GM10248 (cell line): Measurements from ENCODE around the gene PHACTR1.

ENCODE experiments used
- CTCF ChIA-PET: fragments of 300-600 bp; sonication (Branson Sonifier 250); formaldehyde crosslinking; extraction: SDS; loops from one replicate; lab custom pipeline; 2021; ENCODE audit warnings: antibody characterized with exemption; lab: Yijun Ruan, JAX
- POLR2A ChIA-PET: fragments of 350-650 bp; sonication (Branson Sonifier 250); formaldehyde crosslinking; extraction: SDS; loops from one replicate; lab custom pipeline; 2020; ENCODE audit warnings: antibody characterized with exemption; lab: Yijun Ruan, JAX
- DNase-seq: peaks from one replicate; pipeline ENCODE4 v3.0.0; 2012; ENCODE audit errors: extremely low spot score
- CTCF ChIP-seq: IDR thresholded peaks from 2 replicates; pipeline ENCODE4 v1.5.1; 2012; ENCODE audit warnings: mild to moderate bottlenecking, low read depth; ENCODE audit errors: extremely low read depth, missing control alignments, control extremely low read depth

The PHACTR1 gene

GRCh38 chr6:13009461-13009860, 292.9 kb downstream of the PHACTR1 start:
- CTCF ChIA-PET = interaction anchor here (1.0 kb wide), 1 partner anchor 24 kb away, joined by 3 read pairs; no protein-coding TSS in a partner anchor
- POLR2A ChIA-PET = no interaction called here
- no peak for TF ChIP-seq CTCF

GRCh38 chr6:13011612-13012146, 295.1 kb downstream of the PHACTR1 start:
- CTCF ChIA-PET = no interaction called here
- POLR2A ChIA-PET = no interaction called here
- TF ChIP-seq CTCF = no peak
- DNase-seq = no peak

More at GRCh38 chr6:13009461-13009860, 292.9 kb downstream of the PHACTR1 start:
- DNase-seq = no peak

GRCh38 chr6:13012296-13012695, 295.7 kb downstream of the PHACTR1 start:
- CTCF ChIA-PET = no interaction called here
- TF ChIP-seq CTCF = no peak
- POLR2A ChIA-PET = no interaction called here
- DNase-seq = no peak

- POLR2A ChIA-PET = no interaction called here
- DNase-seq = no peak
- TF ChIP-seq CTCF = no peak
- CTCF ChIA-PET = interaction anchor here (0.8 kb wide), 1 partner anchor 44 kb away, joined by 3 read pairs; no protein-coding TSS in a partner anchor
Observed at GRCh38 chr6:13012977-13013680, 296.6 kb downstream of the PHACTR1 start.

GRCh38 chr6:13013681-13014503, 297.3 kb downstream of the PHACTR1 start:
- DNase-seq = peak; percentile 17
- TF ChIP-seq CTCF = no peak
- ChIA-PET CTCF (interaction anchor here (0.8 kb wide), 1 partner anchor 45 kb away, joined by 3 read pairs; no protein-coding TSS in a partner anchor), POLR2A (no interaction called here)
